Transverse colon (tissue), 4 donors: ENCODE results near the gene SERPINA3. TPM values are rescaled to one million over a fixed set of nuclear protein-coding genes. Genes with fewer than 3 reads are reported as not detected.

Experiments used
- DNase-seq: peaks from one replicate; pipeline ENCODE4 v3.0.0-alpha.2; 2019
- H3K27ac ChIP-seq, 4 donors: fragments of 200-600 bp; sonication (generic); 2 replicates each; pipeline ENCODE4 v1.5.1; 2016 to 2018; ENCODE audit warnings: inconsistent platforms in 4 of 4
- H3K27me3 ChIP-seq: fragments of 200-600 bp; sonication (generic); 2 replicates; pipeline ENCODE4 v1.5.1; 2017; ENCODE audit warnings: inconsistent platforms
- H3K36me3 ChIP-seq, 4 donors: fragments of 200-600 bp; sonication (generic); 2 replicates each; pipeline ENCODE4 v1.5.1; 2017 to 2019; ENCODE audit warnings: inconsistent platforms in 4 of 4
- H3K4me1 ChIP-seq, 4 donors: fragments of 200-600 bp; sonication (generic); 2 replicates each; pipeline ENCODE4 v1.5.1; 2017 to 2020; ENCODE audit warnings: inconsistent platforms in 4 of 4
- H3K4me3 ChIP-seq, 4 donors: fragments of 200-600 bp; sonication (generic); 1 replicate in 1 of 4; 2 replicates in 3 of 4; pipeline versions ENCODE4 v1.5.1 to v1.6.1; 2017 to 2019; ENCODE audit warnings: inconsistent platforms in 4 of 4
- H3K9me3 ChIP-seq, 2 donors: fragments of 200-600 bp; sonication (generic); 2 replicates each; pipeline ENCODE4 v1.5.1; 2017 to 2019; ENCODE audit warnings: inconsistent platforms in 2 of 2
- CTCF ChIP-seq, 5 experiments: fragments of 200-600 bp in 3 of 5; fragments of 450-650 bp in 2 of 5; sonication (generic) in 3 of 5; IDR thresholded peaks; 1 replicate in 2 of 5; 2 replicates in 3 of 5; pipeline ENCODE4 v1.5.1; 2016 to 2017; ENCODE audit warnings: antibody characterized with exemption in 5 of 5, inconsistent platforms in 3 of 5, mild to moderate bottlenecking in 2 of 5, moderate library complexity in 1 of 5
- EP300 ChIP-seq: sonication (generic); formaldehyde crosslinking; IDR thresholded peaks from one replicate; pipeline ENCODE4 v1.6.1; 2017; ENCODE audit warnings: antibody characterized with exemption, low read depth
- POLR2A ChIP-seq: fragments of 450-650 bp; IDR thresholded peaks from one replicate; pipeline ENCODE4 v1.6.1; 2016; ENCODE audit warnings: antibody characterized with exemption, mild to moderate bottlenecking, moderate library complexity
- POLR2AphosphoS5 ChIP-seq, 3 donors: sonication (generic); formaldehyde crosslinking; IDR thresholded peaks; one replicate each; pipeline ENCODE4 v1.6.1; 2016; ENCODE audit warnings: antibody characterized with exemption in 3 of 3
- WGBS, 2 donors: methylation state at CpG; one replicate each; pipeline ENCODE4 v1.1.5; 2018; ENCODE audit warnings: low coverage in 1 of 2; 5-methylcytosine and 5-hydroxymethylcytosine counted together
- in situ Hi-C, 4 donors: fragments of 200-750 bp; cut with MboI; loops; one replicate each; pipeline versions ENCODE4 v1.15.0 to v1.15.1; 2017; ENCODE audit warnings: low sequenced_read_pairs in 3 of 4, low pct_ligation_motif_present in 1 of 4, low pct_unique_long_range_greater_than_20kb in 1 of 4
- intact Hi-C: fragments of 100-400 bp; cut with DNase I; formaldehyde crosslinking; loops from one replicate; pipeline ENCODE4 v1.15.1; 2023; ENCODE audit warnings: low total_unique reads
- total RNA-seq, 4 donors: library from RNA; depleted of rRNA; stranded (reverse); fragments of >200 nt; gene quantifications; one replicate each; pipeline ENCODE4 v1.1.0, GENCODE V29; 2016

Gene SERPINA3
- total RNA-seq, 4 donors from 2014 or later: 16.0 to 72.7 (median 22.6) TPM

- TF ChIP-seq CTCF (IDR thresholded peaks at IDR 0.05) (no peak), POLR2A (no peak), POLR2AphosphoS5 (IDR thresholded peaks at IDR 0.05) (no peak), EP300 (no peak)
- intact Hi-C loops: loop anchor here (5.0 kb wide), 1 partner anchor 509 kb away; no protein-coding TSS in a partner anchor
- Histone ChIP-seq H3K36me3 (no peaks in the 10 kb centered on the region), H3K4me1 (peaks cover 9 to 24% (median 19%) of the 10 kb centered on the region in 4 donors), H3K27me3 (no peaks in the 10 kb centered on the region), H3K4me3 (no peak overlapping the region), H3K9me3 (no peaks in the 10 kb centered on the region), H3K27ac (no peak overlapping the region)
- DNase-seq: no peak
- in situ Hi-C loops: no loop called here
- WGBS, 2 donors: 93% methylated on average over 2 of the region's 2 CpGs; no CpG with 5 or more reads in 1 of the 2 donors
Observed at GRCh38 chr14:94595912-94596311, 16.3 kb upstream of the SERPINA3 start.

- H3K27ac ChIP-seq: no peak overlapping the region
- peaks cover 9 to 26% (median 19%) of the 10 kb centered on the region in 4 donors for H3K4me1 ChIP-seq
- H3K36me3 ChIP-seq: no peaks in the 10 kb centered on the region
- no peak for DNase-seq
- no peaks in the 10 kb centered on the region for H3K9me3 ChIP-seq
- in situ Hi-C loops (no loop called here), intact Hi-C loops (loop anchor here (5.0 kb wide), 1 partner anchor 509 kb away; no protein-coding TSS in a partner anchor)
- H3K4me3 ChIP-seq: no peak overlapping the region
- TF ChIP-seq EP300 (no peak), CTCF (IDR thresholded peaks at IDR 0.05) (no peak), POLR2A (no peak), POLR2AphosphoS5 (IDR thresholded peaks at IDR 0.05) (no peak)
- H3K27me3 ChIP-seq: no peaks in the 10 kb centered on the region
- WGBS, 2 donors: 82 to 93% methylated on average over 7 to 9 of the region's 9 CpGs
Observed at GRCh38 chr14:94596361-94596760, 15.8 kb upstream of the SERPINA3 start.

GRCh38 chr14:94597788-94598187, 14.4 kb upstream of the SERPINA3 start:
- WGBS, 2 donors: 85% methylated on average over 5 of the region's 5 CpGs; no CpG with 5 or more reads in 1 of the 2 donors
- intact Hi-C loops: loop anchor here (5.0 kb wide), 1 partner anchor 510 kb away; no protein-coding TSS in a partner anchor
- H3K9me3 ChIP-seq: no peaks in the 10 kb centered on the region
- no peak overlapping the region for H3K4me3 ChIP-seq
- no peaks in the 10 kb centered on the region for H3K36me3 ChIP-seq
- no peaks in the 10 kb centered on the region for H3K27me3 ChIP-seq
- H3K27ac ChIP-seq: peak overlapping the region in 1 of 4 donors; percentile 78
- TF ChIP-seq POLR2A (no peak), CTCF (IDR thresholded peaks at IDR 0.05) (no peak), EP300 (no peak), POLR2AphosphoS5 (IDR thresholded peaks at IDR 0.05) (no peak)
- DNase-seq: no peak
- H3K4me1 ChIP-seq: peaks cover 14 to 37% (median 19%) of the 10 kb centered on the region in 4 donors
- in situ Hi-C loops: no loop called here

GRCh38 chr14:94598506-94598815, 13.7 kb upstream of the SERPINA3 start:
- Histone ChIP-seq H3K4me1 (peaks cover 14 to 37% (median 19%) of the 10 kb centered on the region in 4 donors), H3K36me3 (no peaks in the 10 kb centered on the region), H3K4me3 (no peak overlapping the region), H3K9me3 (no peaks in the 10 kb centered on the region), H3K27me3 (no peaks in the 10 kb centered on the region), H3K27ac (peak overlapping the region; percentile 73 to 78 (median 76))
- intact Hi-C loops (loop anchor here (5.0 kb wide), 1 partner anchor 511 kb away; no protein-coding TSS in a partner anchor), in situ Hi-C loops (no loop called here)
- TF ChIP-seq EP300: no peak
- TF ChIP-seq POLR2AphosphoS5 (IDR thresholded peaks at IDR 0.05): no peak
- no peak for TF ChIP-seq CTCF (IDR thresholded peaks at IDR 0.05)
- TF ChIP-seq POLR2A: no peak
- no peak for DNase-seq
- 54% methylated on average over 7 of the region's 7 CpGs; no CpG with 5 or more reads in 1 of the 2 donors for WGBS, 2 donors
